Vagina (tissue), 2 donors: ENCODE data around the gene FAM32A.

ENCODE experiments used
- POLR2AphosphoS5 ChIP-seq, 2 donors: sonication (generic); formaldehyde crosslinking; IDR thresholded peaks; one replicate each; pipeline ENCODE4 v1.9.0; 2017; ENCODE audit warnings: antibody characterized with exemption in 2 of 2, mild to moderate bottlenecking in 2 of 2, low read depth in 1 of 2; ENCODE audit not compliant: insufficient read depth in 1 of 2
- TF ChIP-seq, protein P1 (sequence below), 3 experiments: fragments of 450-650 bp in 2 of 3; fragments of 200-600 bp in 1 of 3; sonication (generic) in 1 of 3; IDR thresholded peaks; one replicate each; pipeline ENCODE4 v1.5.1; 2017 to 2019; ENCODE audit warnings: antibody characterized with exemption in 3 of 3, mild to moderate bottlenecking in 2 of 3, moderate library complexity in 2 of 3

GRCh38 chr19:16216744-16217670, 31.8 kb downstream of the FAM32A start:
- TF ChIP-seq POLR2AphosphoS5 (IDR thresholded peaks at IDR 0.05; ENCODE audit: insufficient read depth in 1 of 2, low read depth in 1 of 2): no peak
- TF ChIP-seq, protein P1, sequence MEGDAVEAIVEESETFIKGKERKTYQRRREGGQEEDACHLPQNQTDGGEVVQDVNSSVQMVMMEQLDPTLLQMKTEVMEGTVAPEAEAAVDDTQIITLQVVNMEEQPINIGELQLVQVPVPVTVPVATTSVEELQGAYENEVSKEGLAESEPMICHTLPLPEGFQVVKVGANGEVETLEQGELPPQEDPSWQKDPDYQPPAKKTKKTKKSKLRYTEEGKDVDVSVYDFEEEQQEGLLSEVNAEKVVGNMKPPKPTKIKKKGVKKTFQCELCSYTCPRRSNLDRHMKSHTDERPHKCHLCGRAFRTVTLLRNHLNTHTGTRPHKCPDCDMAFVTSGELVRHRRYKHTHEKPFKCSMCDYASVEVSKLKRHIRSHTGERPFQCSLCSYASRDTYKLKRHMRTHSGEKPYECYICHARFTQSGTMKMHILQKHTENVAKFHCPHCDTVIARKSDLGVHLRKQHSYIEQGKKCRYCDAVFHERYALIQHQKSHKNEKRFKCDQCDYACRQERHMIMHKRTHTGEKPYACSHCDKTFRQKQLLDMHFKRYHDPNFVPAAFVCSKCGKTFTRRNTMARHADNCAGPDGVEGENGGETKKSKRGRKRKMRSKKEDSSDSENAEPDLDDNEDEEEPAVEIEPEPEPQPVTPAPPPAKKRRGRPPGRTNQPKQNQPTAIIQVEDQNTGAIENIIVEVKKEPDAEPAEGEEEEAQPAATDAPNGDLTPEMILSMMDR (IDR thresholded peaks at IDR 0.05): no peak
